GM21529 (cell line): Measurements from ENCODE around the gene HMCN2.
"Not testable (repeated sequence)": the region's sequence is repeated elsewhere in the genome, so short reads cannot be mapped to it uniquely, and the experiment has no call there.

Source experiments
- ATAC-seq: cut with Tn5 transposase; IDR thresholded peaks from one replicate; pipeline ENCODE4 v1.9.1; 2021; ENCODE audit not compliant: unreplicated experiment

Gene HMCN2

DNA sequence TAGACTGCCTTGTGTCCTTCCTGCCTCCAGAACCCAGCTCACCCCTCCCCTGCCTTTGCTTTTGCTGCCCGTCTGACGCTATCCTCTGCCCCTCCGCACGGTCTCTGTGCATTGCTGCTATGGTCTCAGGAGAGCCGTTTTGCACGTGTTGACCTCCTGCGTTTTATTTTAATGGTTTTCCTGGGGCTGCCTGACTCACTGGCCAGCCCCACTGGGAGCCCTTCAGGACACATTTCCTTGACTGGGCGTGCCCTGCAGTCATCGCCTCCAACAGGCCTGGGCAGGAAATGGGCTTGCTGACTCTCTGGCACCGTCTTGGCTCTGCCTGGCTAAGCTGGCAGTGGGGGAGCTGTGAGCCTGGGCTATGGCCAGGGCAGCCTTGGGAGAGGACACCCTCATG lies 161.3 kb downstream of the HMCN2 start:
- ATAC-seq = no peak

- no peak for ATAC-seq
Observed at GRCh38 chr9:130427326-130427725, 161.8 kb downstream of the HMCN2 start.

DNA sequence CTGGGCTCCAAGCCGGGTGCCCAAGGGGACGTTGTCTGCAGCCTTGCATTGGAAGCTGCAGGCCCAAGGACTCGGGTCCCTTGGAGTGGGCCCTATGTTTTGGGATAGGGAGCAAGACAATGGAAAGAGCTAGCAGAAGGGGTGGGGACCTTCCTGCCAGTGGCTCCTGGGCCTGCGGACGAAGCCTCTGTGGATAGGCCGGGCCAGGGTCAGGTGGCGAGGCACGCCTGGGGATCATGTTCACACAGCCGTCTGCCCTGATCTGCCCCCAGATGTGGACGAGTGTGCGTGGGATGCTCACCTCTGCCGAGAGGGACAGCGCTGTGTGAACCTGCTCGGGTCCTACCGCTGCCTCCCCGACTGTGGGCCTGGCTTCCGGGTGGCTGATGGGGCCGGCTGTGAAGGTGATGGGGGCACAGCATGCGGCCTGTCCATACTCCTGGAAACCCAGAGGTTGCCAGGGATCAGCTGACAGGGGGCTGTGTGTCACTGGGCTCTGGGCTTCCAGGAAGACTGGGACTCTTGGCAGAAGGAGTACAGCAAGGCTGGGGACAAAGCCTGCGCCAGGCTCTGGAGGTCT lies 162.6 kb downstream of the HMCN2 start:
- ATAC-seq = no peak

DNA sequence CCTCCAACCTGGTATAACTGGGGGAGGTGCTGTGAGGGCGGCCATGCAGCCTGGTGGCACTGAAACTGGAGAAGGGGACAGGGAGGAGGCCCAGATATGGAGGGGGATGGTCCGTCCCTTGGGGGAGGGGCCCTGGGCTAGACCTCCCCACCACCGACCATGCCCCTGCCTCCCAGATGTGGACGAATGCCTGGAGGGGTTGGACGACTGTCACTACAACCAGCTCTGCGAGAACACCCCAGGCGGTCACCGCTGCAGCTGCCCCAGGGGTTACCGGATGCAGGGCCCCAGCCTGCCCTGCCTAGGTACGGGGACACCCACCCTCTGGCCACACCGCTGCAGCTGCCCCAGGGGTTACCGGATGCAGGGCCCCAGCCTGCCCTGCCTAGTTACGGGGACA lies 163.8 kb downstream of the HMCN2 start:
- no peak for ATAC-seq

DNA sequence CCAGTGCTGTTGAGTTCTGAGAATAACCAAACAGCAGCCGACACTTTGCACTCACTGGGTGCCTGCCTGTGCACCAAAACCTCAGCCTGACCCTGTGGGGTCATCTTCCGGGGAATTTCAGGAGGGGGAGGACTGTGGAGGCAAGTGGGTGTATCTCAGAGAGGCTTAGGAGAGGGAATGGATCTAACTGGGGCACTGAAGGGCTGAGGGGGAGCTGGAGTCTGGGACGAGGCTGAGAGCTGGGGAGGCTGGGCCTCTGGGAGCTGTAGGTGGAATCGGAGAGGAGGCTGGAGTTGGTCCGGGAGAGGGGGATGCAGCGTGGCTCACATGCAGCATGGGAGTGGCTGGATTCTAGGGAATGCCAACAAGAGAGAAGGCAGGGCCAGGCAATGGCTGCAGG lies 164.3 kb downstream of the HMCN2 start:
- no peak for ATAC-seq

DNA sequence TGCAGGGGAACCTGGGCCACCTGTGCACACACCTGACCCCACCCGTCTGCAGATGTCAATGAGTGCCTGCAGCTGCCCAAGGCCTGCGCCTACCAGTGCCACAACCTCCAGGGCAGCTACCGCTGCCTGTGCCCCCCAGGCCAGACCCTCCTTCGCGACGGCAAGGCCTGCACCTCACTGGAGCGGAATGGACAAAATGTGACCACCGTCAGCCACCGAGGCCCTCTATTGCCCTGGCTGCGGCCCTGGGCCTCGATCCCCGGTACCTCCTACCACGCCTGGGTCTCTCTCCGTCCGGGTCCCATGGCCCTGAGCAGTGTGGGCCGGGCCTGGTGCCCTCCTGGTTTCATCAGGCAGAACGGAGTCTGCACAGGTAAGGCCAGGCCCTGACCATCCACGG lies 164.7 kb downstream of the HMCN2 start:
- no peak for ATAC-seq

GRCh38 chr9:130430734-130431535 lies 165.4 kb downstream of the HMCN2 start:
- no peak for ATAC-seq

DNA sequence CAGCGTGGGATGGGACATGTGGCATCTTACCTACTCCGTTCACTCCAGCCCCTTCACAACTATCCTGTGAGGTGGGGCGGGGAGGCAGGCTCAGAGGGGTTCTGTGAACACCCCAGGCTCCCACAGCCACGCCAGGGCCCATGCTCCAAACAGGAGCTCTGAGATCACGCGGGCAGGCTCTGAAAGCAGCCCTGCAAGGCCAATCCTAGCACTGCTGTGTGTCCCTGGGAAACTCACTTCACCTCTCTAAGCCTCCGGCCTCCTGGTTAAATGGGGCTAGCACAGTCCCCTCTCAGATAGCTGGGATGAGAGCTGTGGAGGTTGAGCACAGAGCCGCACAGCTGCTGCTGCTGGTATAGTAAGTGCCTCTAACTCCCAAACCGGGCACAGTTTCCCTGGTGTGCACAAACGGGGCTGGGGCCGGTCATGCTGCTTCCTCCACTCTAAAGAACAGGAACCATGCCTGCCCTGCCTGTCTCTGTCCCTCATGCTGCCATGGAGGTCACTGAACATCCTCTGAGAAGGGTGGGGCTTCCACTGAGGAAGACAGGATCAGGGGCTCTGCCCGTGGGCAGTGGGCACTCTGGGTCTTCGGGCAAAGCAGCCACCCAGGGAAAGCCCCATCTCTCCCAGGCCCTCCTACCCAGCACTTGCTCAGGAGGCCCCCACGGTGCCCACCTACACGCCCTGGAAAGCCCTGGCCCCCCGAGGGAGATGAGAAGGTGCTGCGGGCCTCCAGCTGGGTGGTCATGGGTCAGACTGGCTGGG lies 166.2 kb downstream of the HMCN2 start:
- ATAC-seq = no peak

DNA sequence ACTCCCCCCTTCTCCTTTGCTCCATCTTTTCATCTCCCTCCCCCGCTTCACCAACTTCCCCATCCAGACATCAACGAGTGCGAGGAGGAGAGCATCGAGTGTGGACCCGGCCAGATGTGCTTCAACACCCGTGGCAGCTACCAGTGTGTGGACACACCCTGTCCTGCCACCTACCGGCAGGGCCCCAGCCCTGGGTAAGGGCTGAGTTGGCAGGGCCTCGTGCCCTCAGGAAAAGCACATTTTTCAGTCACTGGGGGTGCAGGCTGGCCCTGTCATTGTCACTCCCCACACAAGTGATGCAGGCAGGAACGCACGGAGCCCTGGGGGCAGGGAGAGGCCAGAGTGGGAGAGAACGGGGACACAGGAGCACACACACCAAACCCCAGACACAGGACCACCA lies 166.8 kb downstream of the HMCN2 start:
- ATAC-seq = no peak

GRCh38 chr9:130432796-130433167 lies 167.2 kb downstream of the HMCN2 start:
- no peak for ATAC-seq

DNA sequence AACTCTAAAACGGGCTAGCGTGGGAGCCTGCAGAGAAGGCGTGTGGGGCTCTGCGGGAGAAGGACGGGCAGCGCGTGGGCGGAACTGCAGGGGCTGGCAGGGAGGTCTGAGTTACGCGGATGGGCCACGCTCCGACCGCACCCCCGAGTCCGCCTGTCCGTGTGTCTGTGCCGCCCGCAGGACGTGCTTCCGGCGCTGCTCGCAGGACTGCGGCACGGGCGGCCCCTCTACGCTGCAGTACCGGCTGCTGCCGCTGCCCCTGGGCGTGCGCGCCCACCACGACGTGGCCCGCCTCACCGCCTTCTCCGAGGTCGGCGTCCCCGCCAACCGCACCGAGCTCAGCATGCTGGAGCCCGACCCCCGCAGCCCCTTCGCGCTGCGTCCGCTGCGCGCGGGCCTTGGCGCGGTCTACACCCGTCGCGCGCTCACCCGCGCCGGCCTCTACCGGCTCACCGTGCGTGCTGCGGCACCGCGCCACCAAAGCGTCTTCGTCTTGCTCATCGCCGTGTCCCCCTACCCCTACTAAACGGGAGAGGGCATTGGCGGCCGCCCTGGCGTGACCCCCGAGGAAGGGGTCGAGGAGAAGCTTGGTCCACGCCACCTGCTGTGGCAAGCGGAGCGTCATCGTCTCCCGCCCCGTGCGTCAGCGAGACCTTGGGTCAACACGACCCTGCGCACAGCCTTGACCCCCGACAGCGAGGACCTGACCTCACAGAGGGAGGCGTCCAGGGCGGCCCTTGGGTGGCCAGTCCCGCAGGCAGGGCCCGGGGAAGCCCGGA lies 167.8 kb downstream of the HMCN2 start:
- ATAC-seq = no peak

- no peak for ATAC-seq
Observed at GRCh38 chr9:130433947-130434262, 168.3 kb downstream of the HMCN2 start.

- not testable (repeated sequence) for ATAC-seq
Observed at GRCh38 chr9:130434656-130435055, 169.1 kb downstream of the HMCN2 start.

DNA sequence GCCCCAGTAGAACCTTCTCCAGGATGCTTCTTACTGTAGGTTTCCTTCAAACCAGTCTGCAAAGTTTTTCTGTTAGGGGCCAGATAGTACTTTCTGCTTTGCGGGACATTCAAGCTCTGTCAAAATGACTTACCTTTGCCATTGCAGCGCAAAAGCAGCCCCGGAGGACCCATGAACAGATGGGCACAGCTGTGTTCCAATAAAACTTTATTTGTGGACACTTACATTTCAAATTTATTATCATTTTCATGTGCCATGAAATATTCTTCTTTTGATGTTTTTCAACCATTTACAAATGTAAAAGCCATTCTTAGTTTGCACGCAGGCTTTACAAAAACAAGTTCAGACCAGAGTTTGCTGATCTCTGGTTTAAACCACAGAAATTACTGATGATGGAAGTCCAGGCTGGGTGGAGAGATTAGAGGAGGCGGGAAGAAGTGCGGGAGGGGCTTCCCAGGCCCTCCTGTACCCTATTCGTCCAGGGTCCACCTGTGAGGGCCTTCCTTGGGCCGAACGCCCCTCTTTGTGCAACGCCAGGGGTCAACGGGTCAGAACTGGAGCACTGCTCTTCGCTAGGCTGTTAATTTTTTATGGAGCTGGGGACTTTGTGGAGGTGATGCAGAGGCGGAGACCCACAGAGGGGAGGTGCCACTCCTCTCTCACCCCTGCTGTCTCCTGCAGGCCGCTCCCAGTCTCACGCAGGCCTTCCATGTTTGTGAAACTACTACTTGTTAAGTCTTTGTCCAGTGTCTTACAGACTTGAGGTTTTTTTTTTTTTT lies 171.6 kb downstream of the HMCN2 start:
- ATAC-seq = no peak

DNA sequence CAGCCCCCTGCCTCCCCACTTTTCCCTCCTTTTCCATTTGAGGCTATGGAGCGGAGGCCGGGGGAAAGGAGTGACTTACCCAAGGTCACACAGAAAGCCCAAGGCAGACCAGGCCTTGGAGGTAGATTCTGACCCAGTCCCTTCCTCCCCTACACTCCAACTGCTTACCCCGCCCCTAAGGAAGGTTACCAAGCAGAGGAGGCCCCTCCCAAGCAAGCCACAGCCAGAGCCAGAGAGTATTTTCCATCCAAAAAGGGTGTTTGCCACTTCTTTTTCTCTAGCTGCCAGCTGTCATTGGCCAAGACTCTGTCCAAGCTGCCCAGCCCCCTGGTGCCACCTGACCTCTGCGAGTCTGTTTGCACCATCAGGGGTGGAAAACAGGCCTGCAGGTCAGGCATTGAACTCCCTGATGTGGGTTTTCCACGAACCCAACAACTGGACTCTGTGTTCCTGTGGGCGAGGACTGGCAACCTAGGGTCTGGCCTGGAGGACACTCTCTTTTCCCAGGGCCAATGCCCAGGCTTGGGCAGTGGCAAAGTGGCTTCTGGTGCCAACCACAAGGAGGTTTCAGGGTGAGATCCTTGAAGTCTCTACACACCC lies 172.9 kb downstream of the HMCN2 start:
- ATAC-seq = no peak

GRCh38 chr9:130441031-130441430 lies 175.5 kb downstream of the HMCN2 start:
- no peak for ATAC-seq

DNA sequence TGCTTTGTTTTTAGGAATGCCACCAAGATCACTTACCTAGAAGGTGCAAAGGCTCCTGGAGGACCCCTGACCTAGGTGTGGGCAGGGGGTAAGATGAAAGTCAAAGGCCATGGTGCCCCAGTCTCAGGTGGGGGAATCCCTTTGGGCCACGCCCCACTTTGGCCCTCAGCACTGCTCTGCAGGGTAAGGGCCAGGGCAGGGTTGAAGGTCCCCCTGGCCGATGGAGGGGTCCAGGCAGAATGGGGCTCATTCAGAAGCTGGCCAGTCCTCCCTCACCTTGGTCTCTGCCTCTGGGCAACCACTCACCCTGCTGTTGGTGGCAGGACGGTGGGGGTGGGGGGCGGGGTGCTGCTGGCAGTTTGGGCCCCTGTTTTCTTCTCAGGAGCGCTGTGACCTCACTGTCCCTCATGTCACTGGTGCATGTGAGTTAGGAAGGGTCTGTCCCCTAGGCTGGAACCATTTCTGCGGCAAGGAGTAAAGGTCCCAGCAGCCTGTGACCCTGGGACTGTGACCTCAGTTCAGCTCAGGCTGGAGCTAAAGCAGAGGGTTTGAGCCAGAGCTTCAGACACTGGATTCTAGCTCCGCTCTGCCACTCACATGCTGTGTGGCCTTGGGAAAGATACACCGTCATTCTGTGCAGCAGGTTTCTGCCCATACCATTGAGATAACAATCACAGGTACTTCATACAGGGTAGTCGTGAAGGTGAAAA lies 177.3 kb downstream of the HMCN2 start:
- ATAC-seq = no peak

GRCh38 chr9:130443456-130443801 lies 177.9 kb downstream of the HMCN2 start:
- no peak for ATAC-seq

DNA sequence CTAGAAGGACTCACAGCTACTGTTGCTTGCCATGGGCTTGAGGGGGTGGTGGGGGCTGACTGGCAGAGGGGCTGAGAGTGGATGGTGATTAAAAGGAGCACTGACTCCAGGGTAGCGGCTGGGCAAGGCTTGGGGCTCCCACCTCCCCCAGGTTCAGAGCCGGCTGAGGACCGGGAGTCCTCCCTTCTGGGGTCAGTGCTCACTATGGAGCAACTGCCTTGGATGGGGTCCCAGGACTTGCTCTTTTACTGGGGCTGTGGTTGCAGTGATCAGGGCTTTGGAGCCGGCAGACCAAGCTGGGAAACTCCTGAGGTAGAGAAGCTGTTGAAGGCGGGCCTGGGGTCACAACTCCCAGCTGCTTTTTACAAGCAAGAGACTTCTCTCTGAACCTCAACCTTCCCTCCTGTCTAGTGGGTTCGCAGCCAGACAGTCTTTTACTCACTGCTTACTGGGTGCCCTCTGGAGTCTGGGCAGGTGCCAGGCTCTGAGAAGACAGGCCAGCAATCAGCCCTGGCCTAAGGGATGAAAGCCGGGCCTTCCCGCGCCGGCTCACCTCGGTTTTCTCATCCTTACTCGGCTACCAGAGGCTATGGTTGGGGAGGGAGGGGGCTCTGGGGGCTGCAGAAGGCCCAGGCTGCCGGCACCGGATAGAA lies 178.4 kb downstream of the HMCN2 start:
- ATAC-seq = no peak
